HG02870 (cell line): ENCODE measurements around the gene C1orf87.

Experiments used
- ATAC-seq: cut with Tn5 transposase; IDR thresholded peaks from one replicate; pipeline ENCODE4 v1.9.1; 2021; ENCODE audit warnings: mild to moderate bottlenecking, moderate library complexity; ENCODE audit not compliant: unreplicated experiment

The C1orf87 gene

GRCh38 chr1:60073605-60074278 is at the start of gene C1orf87:
C1orf87 (minus strand) TSS chr1:60073770; CDS start chr1:60072643, 1,127 bp downstream.
- ATAC-seq = no peak

GRCh38 chr1:60118085-60118484 is 44.5 kb upstream of the C1orf87 start:
- no peak for ATAC-seq

GRCh38 chr1:60114745-60115318 is 41.3 kb upstream of the C1orf87 start:
- no peak for ATAC-seq

- ATAC-seq = no peak
Observed at GRCh38 chr1:60113596-60113995, 40.0 kb upstream of the C1orf87 start.

GRCh38 chr1:60113028-60113427 is 39.5 kb upstream of the C1orf87 start:
- no peak for ATAC-seq

GRCh38 chr1:60111716-60112115 is 38.1 kb upstream of the C1orf87 start:
- no peak for ATAC-seq

GRCh38 chr1:60111118-60111517 is 37.5 kb upstream of the C1orf87 start:
- ATAC-seq = no peak

- no peak for ATAC-seq
Observed at GRCh38 chr1:60108196-60108595, 34.6 kb upstream of the C1orf87 start.

- no peak for ATAC-seq
Observed at GRCh38 chr1:60103186-60103585, 29.6 kb upstream of the C1orf87 start.

- ATAC-seq = no peak
Observed at GRCh38 chr1:60102267-60103061, 28.9 kb upstream of the C1orf87 start.

- no peak for ATAC-seq
Observed at GRCh38 chr1:60101516-60101915, 27.9 kb upstream of the C1orf87 start.

- ATAC-seq = no peak
Observed at GRCh38 chr1:60091195-60091715, 17.7 kb upstream of the C1orf87 start.

GRCh38 chr1:60090655-60091054 is 17.1 kb upstream of the C1orf87 start:
- ATAC-seq = no peak

- ATAC-seq = no peak
Observed at GRCh38 chr1:60088620-60089155, 15.1 kb upstream of the C1orf87 start.

- no peak for ATAC-seq
Observed at GRCh38 chr1:60087681-60088080, 14.1 kb upstream of the C1orf87 start.

GRCh38 chr1:60078182-60078581 is 4.6 kb upstream of the C1orf87 start:
- no peak for ATAC-seq

GRCh38 chr1:60071296-60071695 is 2.3 kb downstream of the C1orf87 start:
- ATAC-seq = no peak

GRCh38 chr1:60069691-60070090 is 3.9 kb downstream of the C1orf87 start:
- ATAC-seq = no peak

GRCh38 chr1:60068393-60069045 is 5.1 kb downstream of the C1orf87 start:
- ATAC-seq = no peak

GRCh38 chr1:60066001-60066400 is 7.6 kb downstream of the C1orf87 start:
- no peak for ATAC-seq

GRCh38 chr1:60065199-60065598 is 8.4 kb downstream of the C1orf87 start:
- no peak for ATAC-seq
